ENCODE results near the gene ARHGAP6. TPM values are rescaled to one million over a fixed set of nuclear protein-coding genes. Genes with fewer than 3 reads are reported as not detected.

ARHGAP6 gene
- total RNA-seq, 1 experiment from 2014 or later: 0.10 TPM

GRCh38 chrX:11311706-11312105 is 354.0 kb downstream of the ARHGAP6 start:
- CTCF ChIA-PET: no interaction called here

GRCh38 chrX:11309220-11309619 is 356.5 kb downstream of the ARHGAP6 start:
- Histone ChIP-seq H4K20me1 (ENCODE audit: insufficient read depth) (no peaks in the 10 kb centered on the region), H3K9ac (ENCODE audit: low read length) (no peak overlapping the region), H3K27me3 (ENCODE audit: insufficient read depth, low read length) (0 out of 2 replicates have a peak, but pooled peaks cover 3% of the 10 kb centered on the region), H2AFZ (ENCODE audit: low read depth, low read length, poor library complexity, severe bottlenecking) (no peak overlapping the region), H3K36me3 (ENCODE audit: control insufficient read depth in 1 of 2, insufficient read depth in 2 of 2, low read length in 2 of 2) (no peaks in the 10 kb centered on the region), H3K4me2 (ENCODE audit: low read length) (no peak overlapping the region), H3K4me3 (replicated peaks in 1 of 2; ENCODE audit: low read depth in 1 of 2, low read length in 2 of 2) (no peak overlapping the region), H3K9me3 (ENCODE audit: control insufficient read depth in 1 of 2, insufficient read depth in 1 of 2, low read depth in 1 of 2, low read length in 2 of 2) (no peaks in the 10 kb centered on the region), H3K9me2 (ENCODE audit: insufficient read depth) (no peaks in the 10 kb centered on the region), H3K4me1 (ENCODE audit: control insufficient read depth in 1 of 2, insufficient read depth in 2 of 2, low read length in 2 of 2) (no peaks in the 10 kb centered on the region), H3K79me2 (ENCODE audit: insufficient read depth, low read length) (no peaks in the 10 kb centered on the region), H3K27ac (ENCODE audit: low read depth, low read length) (no peak overlapping the region)
- intact Hi-C loops (cut with micrococcal nuclease): no loop called here
- CTCF ChIA-PET: no interaction called here
- ATAC-seq (no peak), DNase-seq (ENCODE audit: low read depth, low spot score) (no peak)
- no TSS peak for BruUV-seq (replicated peaks)
- RAD21 ChIA-PET (ENCODE audit: low non-redundant PET in 1 of 2, low total read pairs in 2 of 2, uncharacterized antibody in 2 of 2, unreplicated experiment in 2 of 2): no interaction called here
- POLR2A ChIA-PET: no interaction called here
- TF ChIP-seq FOSL1 (IDR thresholded peaks at IDR 0.05; ENCODE audit: low read depth) (no peak), CTCF (IDR thresholded peaks at IDR 0.05 in 2 of 3, conservative IDR thresholded peaks at IDR 0.05 in 1 of 3; ENCODE audit: borderline replicate concordance in 1 of 3, insufficient read depth in 1 of 3, low read depth in 2 of 3, low read length in 2 of 3) (no peak), REST (IDR thresholded peaks at IDR 0.05; ENCODE audit: low read depth) (no peak), CEBPB (IDR thresholded peaks at IDR 0.05; ENCODE audit: low read depth) (no peak)

More at GRCh38 chrX:11311706-11312105, 354.0 kb downstream of the ARHGAP6 start:
- ChIA-PET POLR2A (no interaction called here), RAD21 (ENCODE audit: low non-redundant PET in 1 of 2, low total read pairs in 2 of 2, uncharacterized antibody in 2 of 2, unreplicated experiment in 2 of 2) (no interaction called here)
- DNase-seq (ENCODE audit: low read depth, low spot score) (no peak), ATAC-seq (no peak)
- Histone ChIP-seq H3K4me2 (ENCODE audit: low read length) (no peak overlapping the region), H2AFZ (ENCODE audit: low read depth, low read length, poor library complexity, severe bottlenecking) (no peak overlapping the region), H3K27ac (ENCODE audit: low read depth, low read length) (no peak overlapping the region), H3K27me3 (ENCODE audit: insufficient read depth, low read length) (no peaks in the 10 kb centered on the region), H3K36me3 (ENCODE audit: control insufficient read depth in 1 of 2, insufficient read depth in 2 of 2, low read length in 2 of 2) (no peaks in the 10 kb centered on the region), H4K20me1 (ENCODE audit: insufficient read depth) (no peaks in the 10 kb centered on the region), H3K4me3 (replicated peaks in 1 of 2; ENCODE audit: low read depth in 1 of 2, low read length in 2 of 2) (no peak overlapping the region), H3K9ac (ENCODE audit: low read length) (no peak overlapping the region), H3K9me3 (ENCODE audit: control insufficient read depth in 1 of 2, insufficient read depth in 1 of 2, low read depth in 1 of 2, low read length in 2 of 2) (no peaks in the 10 kb centered on the region), H3K79me2 (ENCODE audit: insufficient read depth, low read length) (no peaks in the 10 kb centered on the region), H3K9me2 (ENCODE audit: insufficient read depth) (no peaks in the 10 kb centered on the region), H3K4me1 (ENCODE audit: control insufficient read depth in 1 of 2, insufficient read depth in 2 of 2, low read length in 2 of 2) (no peaks in the 10 kb centered on the region)
- no TSS peak for BruUV-seq (replicated peaks)
- intact Hi-C loops (cut with micrococcal nuclease): no loop called here
- TF ChIP-seq EZH2phosphoT487 (IDR thresholded peaks at IDR 0.05; ENCODE audit: borderline replicate concordance): no peak

Measured in HCT116 (cell line).